ENCODE data around the gene NT5DC1.

Gene NT5DC1

DNA sequence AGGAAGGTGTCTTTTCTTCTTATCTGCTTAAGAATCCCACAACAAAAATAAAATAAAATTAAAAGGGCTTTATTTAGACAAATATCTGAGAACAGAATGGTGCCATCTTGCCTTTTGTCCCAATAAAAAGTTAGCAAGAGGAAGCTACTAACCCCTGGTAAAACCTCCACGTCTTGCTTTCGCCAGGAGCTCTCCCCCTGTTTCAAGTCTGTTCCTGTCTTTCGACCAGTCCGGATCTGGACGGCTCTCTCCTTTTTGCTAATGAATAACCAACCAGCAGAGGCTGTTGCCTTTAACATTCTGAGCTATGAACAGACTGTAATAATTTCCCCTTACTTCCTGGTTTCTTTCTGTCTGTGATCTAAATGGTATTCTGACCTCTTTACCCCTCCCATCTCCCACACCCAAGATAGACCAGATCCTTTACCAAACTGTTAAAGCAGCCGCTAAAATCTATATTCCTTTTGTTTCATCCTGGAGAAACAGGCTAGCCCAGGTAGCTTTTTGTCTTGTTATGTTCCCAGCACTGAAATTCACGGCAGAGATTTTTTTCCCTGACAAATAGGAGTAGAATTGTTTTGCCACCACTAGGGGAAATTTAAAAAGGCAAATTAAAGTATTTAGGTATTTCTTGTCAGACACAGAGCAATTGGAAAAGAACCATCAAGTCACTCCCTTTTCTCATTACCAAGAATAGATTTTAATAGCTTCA is 39.9 kb upstream of the NT5DC1 start, which contains the start of gene FRK:
Gene FRK, minus strand, starts transcription at position 320 of the 712 bp plus-strand sequence. CDS start 580 bp downstream, outside the sequence.
- no peak within 1 kb of the TSS for H3K27ac ChIP-seq (replicated peaks)
- TF ChIP-seq SPI1 (IDR thresholded peaks at IDR 0.05; ENCODE audit: borderline replicate concordance, low read depth): no peak
- TF ChIP-seq, protein P1, sequence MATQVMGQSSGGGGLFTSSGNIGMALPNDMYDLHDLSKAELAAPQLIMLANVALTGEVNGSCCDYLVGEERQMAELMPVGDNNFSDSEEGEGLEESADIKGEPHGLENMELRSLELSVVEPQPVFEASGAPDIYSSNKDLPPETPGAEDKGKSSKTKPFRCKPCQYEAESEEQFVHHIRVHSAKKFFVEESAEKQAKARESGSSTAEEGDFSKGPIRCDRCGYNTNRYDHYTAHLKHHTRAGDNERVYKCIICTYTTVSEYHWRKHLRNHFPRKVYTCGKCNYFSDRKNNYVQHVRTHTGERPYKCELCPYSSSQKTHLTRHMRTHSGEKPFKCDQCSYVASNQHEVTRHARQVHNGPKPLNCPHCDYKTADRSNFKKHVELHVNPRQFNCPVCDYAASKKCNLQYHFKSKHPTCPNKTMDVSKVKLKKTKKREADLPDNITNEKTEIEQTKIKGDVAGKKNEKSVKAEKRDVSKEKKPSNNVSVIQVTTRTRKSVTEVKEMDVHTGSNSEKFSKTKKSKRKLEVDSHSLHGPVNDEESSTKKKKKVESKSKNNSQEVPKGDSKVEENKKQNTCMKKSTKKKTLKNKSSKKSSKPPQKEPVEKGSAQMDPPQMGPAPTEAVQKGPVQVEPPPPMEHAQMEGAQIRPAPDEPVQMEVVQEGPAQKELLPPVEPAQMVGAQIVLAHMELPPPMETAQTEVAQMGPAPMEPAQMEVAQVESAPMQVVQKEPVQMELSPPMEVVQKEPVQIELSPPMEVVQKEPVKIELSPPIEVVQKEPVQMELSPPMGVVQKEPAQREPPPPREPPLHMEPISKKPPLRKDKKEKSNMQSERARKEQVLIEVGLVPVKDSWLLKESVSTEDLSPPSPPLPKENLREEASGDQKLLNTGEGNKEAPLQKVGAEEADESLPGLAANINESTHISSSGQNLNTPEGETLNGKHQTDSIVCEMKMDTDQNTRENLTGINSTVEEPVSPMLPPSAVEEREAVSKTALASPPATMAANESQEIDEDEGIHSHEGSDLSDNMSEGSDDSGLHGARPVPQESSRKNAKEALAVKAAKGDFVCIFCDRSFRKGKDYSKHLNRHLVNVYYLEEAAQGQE (IDR thresholded peaks at IDR 0.05; ENCODE audit: insufficient replicate concordance, low read depth): no peak
- TF ChIP-seq, protein P2, sequence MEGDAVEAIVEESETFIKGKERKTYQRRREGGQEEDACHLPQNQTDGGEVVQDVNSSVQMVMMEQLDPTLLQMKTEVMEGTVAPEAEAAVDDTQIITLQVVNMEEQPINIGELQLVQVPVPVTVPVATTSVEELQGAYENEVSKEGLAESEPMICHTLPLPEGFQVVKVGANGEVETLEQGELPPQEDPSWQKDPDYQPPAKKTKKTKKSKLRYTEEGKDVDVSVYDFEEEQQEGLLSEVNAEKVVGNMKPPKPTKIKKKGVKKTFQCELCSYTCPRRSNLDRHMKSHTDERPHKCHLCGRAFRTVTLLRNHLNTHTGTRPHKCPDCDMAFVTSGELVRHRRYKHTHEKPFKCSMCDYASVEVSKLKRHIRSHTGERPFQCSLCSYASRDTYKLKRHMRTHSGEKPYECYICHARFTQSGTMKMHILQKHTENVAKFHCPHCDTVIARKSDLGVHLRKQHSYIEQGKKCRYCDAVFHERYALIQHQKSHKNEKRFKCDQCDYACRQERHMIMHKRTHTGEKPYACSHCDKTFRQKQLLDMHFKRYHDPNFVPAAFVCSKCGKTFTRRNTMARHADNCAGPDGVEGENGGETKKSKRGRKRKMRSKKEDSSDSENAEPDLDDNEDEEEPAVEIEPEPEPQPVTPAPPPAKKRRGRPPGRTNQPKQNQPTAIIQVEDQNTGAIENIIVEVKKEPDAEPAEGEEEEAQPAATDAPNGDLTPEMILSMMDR (IDR thresholded peaks at IDR 0.05; ENCODE audit: insufficient read depth, low read length): no peak
- H3K27me3 ChIP-seq (ENCODE audit: insufficient read depth, poor library complexity, severe bottlenecking): no peaks in the 10 kb centered on the region
- DNase-seq (ENCODE audit: low read depth in 1 of 2, low spot score in 1 of 2): no peak
- no peak within 1 kb of the TSS for H3K4me3 ChIP-seq (replicated peaks; ENCODE audit: insufficient read depth, low read length)

DNA sequence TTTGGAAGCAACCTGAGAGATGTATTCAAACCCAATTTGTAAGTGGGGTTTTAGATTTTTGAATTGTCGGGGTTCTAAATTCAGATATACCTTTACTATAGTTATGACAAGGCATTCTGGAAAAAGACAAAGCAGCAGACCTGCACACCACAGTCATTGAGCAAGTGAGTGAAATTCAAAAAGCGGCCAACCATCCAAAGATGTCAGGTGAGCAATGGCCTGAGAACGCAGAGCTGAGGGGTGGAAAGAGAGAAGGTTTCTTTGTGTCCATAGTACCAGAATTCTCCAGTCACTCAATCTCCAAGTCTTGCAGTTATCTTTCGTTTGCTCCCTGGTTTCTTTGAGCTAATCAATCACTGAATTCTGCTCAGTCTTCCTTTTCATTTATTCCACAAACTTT is 38.2 kb upstream of the NT5DC1 start:
- TF ChIP-seq GABPA (IDR thresholded peaks at IDR 0.05; ENCODE audit: low read depth) (no peak), POLR2AphosphoS5 (IDR thresholded peaks at IDR 0.05; ENCODE audit: low read depth) (no peak)
- TF ChIP-seq, protein P1 (IDR thresholded peaks at IDR 0.05; ENCODE audit: insufficient replicate concordance, low read depth): no peak
- DNase-seq (ENCODE audit: low read depth in 1 of 2, low spot score in 1 of 2): no peak
- H3K4me3 ChIP-seq (replicated peaks; ENCODE audit: insufficient read depth, low read length): no peak overlapping the region
- H3K27ac ChIP-seq (replicated peaks): no peak overlapping the region
- no peaks in the 10 kb centered on the region for H3K27me3 ChIP-seq (ENCODE audit: insufficient read depth, poor library complexity, severe bottlenecking)

GRCh38 chr6:116064666-116065065 is 36.0 kb upstream of the NT5DC1 start:
- Histone ChIP-seq H3K4me3 (replicated peaks; ENCODE audit: insufficient read depth, low read length) (no peak overlapping the region), H3K27ac (replicated peaks) (no peak overlapping the region), H3K27me3 (ENCODE audit: insufficient read depth, poor library complexity, severe bottlenecking) (no peaks in the 10 kb centered on the region)
- DNase-seq (ENCODE audit: low read depth in 1 of 2, low spot score in 1 of 2): no peak
- TF ChIP-seq POLR2AphosphoS5 (IDR thresholded peaks at IDR 0.05; ENCODE audit: low read depth): no peak
- TF ChIP-seq, protein P1 (IDR thresholded peaks at IDR 0.05; ENCODE audit: insufficient replicate concordance, low read depth): no peak
- TF ChIP-seq SPI1 (IDR thresholded peaks at IDR 0.05; ENCODE audit: borderline replicate concordance, low read depth): no peak

- no peak overlapping the region for H3K27ac ChIP-seq (replicated peaks)
- TF ChIP-seq, protein P1 (IDR thresholded peaks at IDR 0.05; ENCODE audit: insufficient replicate concordance, low read depth): no peak
- no peak for TF ChIP-seq POLR2AphosphoS5 (IDR thresholded peaks at IDR 0.05; ENCODE audit: low read depth)
- no peak for TF ChIP-seq SPI1 (IDR thresholded peaks at IDR 0.05; ENCODE audit: borderline replicate concordance, low read depth)
- no peak for TF ChIP-seq GABPA (IDR thresholded peaks at IDR 0.05; ENCODE audit: low read depth)
- TF ChIP-seq, protein P2 (IDR thresholded peaks at IDR 0.05; ENCODE audit: insufficient read depth, low read length): no peak
- H3K4me3 ChIP-seq (replicated peaks; ENCODE audit: insufficient read depth, low read length): no peak overlapping the region
- H3K27me3 ChIP-seq (ENCODE audit: insufficient read depth, poor library complexity, severe bottlenecking): no peaks in the 10 kb centered on the region
- no peak for DNase-seq (ENCODE audit: low read depth in 1 of 2, low spot score in 1 of 2)
Measured at GRCh38 chr6:116066789-116067188, 33.9 kb upstream of the NT5DC1 start.

Measured in HL-60 (cell line).